Transverse colon (tissue), 4 donors: ENCODE measurements around the gene FKBP6.

Experiments
- CTCF ChIP-seq, 5 experiments: fragments of 200-600 bp in 3 of 5; fragments of 450-650 bp in 2 of 5; sonication (generic) in 3 of 5; IDR thresholded peaks; 1 replicate in 2 of 5; 2 replicates in 3 of 5; pipeline ENCODE4 v1.5.1; 2016 to 2017; ENCODE audit warnings: antibody characterized with exemption in 5 of 5, inconsistent platforms in 3 of 5, mild to moderate bottlenecking in 2 of 5, moderate library complexity in 1 of 5
- POLR2A ChIP-seq: fragments of 450-650 bp; IDR thresholded peaks from one replicate; pipeline ENCODE4 v1.6.1; 2016; ENCODE audit warnings: antibody characterized with exemption, mild to moderate bottlenecking, moderate library complexity
- POLR2AphosphoS5 ChIP-seq, 3 donors: sonication (generic); formaldehyde crosslinking; IDR thresholded peaks; one replicate each; pipeline ENCODE4 v1.6.1; 2016; ENCODE audit warnings: antibody characterized with exemption in 3 of 3

- TF ChIP-seq CTCF (IDR thresholded peaks at IDR 0.05) (no peak), POLR2AphosphoS5 (IDR thresholded peaks at IDR 0.05) (no peak), POLR2A (no peak)
These were observed 12.6 kb downstream of the FKBP6 start for GRCh38 chr7:73340514-73340913.
